HUDEP-2 (cell line): ENCODE results near the gene LRP4.

Experiments
- DNase-seq, 76 experiments: peaks; one replicate each; lab custom pipeline; 2025; ENCODE audit not compliant: unreplicated experiment in 76 of 76; lab: John Stamatoyannopoulos, UW

The LRP4 gene

DNA sequence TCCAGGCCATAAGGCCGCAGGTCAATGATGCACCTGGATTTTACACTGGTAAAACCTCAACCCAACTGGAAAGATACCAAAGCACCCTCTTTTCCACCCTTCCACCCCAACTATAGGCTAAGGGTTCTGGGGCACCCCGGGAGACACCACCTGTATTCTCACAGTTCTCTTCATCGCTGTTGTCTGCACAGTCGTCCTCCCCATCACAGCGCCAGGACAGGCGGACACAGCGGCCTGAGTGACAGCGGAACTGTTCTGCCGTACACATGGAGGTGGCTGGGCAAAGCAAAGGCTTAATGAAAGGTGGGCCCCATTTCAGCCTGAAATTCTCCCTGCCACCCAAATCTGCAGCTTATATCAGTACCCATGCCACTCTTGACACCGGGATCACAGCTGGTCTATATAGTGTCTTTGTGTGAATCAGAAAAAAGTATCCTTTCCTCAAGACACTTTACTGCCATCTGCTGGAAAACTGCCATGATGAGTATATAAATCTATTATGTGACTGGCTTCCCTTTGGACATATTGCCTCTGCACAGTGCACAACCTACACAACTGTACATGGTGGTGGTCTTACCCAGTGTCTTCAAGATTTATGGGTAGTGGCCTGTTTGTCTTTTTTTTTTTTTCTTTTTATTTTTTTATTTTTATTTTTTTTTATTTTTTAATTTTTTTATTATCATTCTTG, 21.5 kb downstream of the LRP4 start:
- peak in 36 of 76 experiments; percentile 3 to 70 (median 38) for DNase-seq

DNA sequence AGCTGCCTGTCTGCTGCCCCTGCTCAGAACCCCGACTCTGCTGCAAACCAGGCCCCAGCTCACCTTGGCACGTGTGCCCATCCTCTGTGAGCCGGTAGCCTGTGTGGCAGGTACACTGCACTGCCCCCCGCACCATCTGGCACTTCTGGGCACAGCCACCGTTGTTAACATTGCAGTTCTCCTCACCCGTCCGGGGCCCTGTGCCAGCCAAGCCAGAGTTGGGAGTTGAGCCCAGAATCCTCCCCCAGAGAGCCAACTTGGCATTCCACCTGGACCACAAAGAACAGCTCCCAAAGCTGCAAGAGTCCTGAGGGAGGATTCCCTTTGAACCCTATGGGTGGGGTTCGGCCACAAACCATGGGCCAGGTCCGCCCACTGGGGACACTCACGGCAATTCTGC, 22.5 kb downstream of the LRP4 start:
- DNase-seq: no peak

DNA sequence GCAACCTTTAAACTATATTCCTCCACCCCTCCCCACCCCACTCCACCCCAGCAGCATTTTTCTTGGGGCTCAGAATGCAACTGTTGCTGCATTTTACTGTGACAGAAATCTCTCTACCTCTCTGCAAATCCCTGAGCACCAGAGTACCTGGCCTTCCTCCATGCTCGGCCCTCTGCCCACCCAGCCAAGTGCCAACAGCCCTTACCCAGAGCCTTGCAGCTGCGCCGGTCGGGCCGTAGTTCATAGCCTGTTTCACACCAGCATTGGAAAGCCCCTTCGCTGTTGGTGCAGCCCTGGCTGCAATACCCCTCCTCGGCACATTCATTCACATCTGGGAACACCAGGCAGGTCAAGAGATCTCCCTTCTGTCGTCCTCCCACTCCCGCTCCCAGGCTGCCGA, 23.4 kb downstream of the LRP4 start:
- no peak for DNase-seq

DNA sequence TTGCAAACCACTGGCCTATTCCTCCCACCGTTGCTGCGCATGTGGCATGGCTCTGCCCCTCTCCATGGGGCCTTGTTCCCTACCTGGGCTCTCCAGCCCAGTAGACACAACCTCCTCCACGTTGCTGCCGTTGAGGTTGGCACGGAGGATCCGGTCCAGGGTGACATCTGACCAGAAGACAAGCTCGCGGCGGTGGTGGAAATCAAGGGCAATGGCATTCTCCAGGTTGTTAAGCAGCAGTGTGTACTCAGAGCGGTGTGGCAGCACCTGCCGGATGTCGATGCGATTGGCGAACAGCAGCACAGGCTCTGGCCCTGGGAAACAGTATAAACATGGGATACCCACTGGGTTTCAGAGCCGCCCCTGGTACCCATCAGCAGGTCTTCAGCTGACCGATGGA, 23.8 kb downstream of the LRP4 start:
- DNase-seq: no peak

DNA sequence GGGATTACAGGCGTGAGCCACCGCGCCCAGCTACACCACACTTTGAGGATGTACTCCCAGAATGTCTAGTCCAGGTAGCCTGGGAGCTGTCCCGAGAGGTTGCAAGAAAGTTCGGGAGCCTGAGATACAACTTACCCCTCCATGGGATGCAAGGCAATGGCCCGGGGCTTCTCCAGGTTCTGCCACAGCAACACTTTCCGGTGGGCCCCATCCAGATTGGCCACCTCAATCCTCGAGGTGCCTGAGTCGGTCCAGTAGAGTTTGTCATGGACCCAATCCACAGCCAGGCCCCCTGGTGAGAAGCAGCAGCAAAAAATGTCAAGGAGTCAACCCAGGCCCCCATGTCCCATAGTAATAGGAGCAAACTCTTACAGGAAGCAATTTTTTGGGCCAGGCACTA, 25.5 kb downstream of the LRP4 start:
- DNase-seq: no peak

DNA sequence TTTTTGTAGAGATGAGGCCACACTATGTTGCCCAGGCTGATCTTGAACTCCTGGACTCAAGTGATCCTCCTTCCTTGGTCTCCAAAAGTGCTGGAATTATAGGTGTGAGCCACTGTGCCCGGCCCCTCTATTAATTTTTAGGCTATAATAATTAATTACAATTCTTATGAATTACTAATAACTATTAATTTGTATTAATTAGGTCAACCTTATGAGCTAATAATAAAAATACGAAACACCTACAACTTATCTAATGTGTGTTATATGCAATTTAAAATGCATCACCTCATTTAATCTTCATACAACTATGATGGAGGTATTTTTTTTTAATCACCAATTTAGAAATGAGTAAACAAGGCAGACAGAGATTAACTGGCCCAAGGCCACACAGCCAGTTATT, 26.2 kb downstream of the LRP4 start:
- no peak for DNase-seq

DNA sequence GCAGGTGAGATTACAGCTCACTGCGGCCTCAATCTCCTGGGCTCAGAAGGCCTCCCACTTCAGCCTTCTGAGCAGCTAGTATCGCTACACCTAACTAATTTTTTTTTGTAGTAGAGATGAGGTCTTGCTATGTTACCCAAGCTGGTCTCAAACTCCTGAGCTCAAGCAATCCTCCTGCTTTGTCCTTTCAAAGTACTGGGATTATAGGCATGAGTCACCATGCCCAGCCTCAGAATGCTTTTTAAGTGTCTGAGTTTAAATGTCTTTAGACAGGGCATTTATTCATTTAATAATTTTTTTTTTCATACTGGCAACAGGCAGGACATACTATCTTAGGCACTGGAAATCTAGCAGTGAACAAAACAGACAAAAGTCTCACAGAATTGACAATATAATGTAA, 27.7 kb downstream of the LRP4 start:
- DNase-seq: no peak

DNA sequence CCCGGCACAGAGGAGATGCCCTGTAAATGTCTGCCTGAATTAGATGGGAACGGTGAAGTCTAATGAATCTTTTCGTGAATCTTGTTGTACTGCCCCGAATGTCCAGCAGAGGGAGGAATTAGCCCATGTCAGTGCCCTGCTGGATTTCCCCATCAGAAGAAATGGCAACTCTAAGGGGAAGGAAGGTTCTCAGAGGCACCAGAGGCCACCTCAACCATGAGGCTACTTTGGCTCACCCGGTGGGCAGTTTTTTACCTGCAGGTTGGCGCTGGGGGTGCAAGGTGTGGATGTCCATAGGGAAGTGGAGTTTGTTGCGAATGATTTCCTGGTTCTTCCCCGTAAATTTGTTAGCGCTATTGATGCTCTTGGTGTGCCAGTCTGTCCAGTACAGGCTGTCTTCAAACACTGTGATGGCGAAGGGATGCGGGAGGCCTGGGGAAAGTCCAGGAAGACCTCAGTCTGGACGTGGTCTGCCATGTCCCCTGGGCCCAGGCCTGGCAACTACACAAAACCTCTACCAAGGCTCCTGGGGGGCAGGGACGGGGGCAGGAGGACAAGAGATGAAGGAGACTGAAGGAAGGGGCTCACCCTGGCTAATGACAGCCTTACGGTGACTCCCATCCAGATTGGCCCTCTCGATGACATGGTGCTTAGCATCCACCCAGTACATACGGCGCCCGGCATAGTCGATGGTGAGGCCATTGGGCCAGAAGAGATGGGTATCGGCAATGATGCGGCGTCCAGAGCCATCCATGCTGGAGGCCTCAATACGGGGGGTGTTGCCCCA, 28.5 kb downstream of the LRP4 start:
- peak in 62 of 76 experiments; percentile 7 to 72 (median 43) for DNase-seq

DNA sequence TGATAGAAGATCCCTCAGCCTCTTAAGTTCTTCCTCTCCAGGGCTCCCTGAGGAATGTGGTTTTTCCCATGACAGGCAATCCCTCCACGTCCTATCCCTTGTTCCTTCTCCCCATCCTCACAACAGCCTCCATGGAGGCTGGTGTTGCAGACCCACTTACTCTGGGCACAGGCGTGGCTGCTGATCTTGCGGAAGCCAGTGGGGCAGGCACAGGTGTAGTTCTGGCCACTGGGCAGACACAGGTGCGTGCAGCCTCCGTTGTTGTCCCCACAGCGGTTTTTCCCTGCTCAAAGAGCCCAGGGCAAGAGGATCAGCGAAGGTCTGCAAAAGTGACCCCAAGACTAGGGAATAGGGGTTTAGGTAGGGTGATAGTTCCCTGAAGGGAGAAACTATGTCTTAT, 29.1 kb downstream of the LRP4 start:
- no peak for DNase-seq

DNA sequence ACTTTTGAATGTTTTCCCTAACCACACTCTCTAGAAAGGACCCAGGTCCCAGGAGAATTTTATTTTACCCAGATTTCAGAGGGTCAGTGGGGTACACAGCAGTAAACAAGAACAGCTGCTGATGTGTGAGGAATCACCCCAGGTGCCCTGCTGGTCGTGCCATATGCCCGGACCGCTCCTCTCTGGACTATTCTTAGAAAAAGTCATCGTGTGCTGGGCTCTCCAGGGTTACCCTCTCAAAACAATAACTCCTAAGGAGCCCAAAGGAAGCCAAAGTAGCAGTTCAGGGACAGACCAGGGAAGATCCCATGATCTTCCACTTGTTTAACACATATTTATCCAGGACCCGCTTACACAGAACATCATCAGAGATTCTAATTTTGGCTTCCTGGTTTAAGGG, 29.7 kb downstream of the LRP4 start:
- no peak for DNase-seq

DNA sequence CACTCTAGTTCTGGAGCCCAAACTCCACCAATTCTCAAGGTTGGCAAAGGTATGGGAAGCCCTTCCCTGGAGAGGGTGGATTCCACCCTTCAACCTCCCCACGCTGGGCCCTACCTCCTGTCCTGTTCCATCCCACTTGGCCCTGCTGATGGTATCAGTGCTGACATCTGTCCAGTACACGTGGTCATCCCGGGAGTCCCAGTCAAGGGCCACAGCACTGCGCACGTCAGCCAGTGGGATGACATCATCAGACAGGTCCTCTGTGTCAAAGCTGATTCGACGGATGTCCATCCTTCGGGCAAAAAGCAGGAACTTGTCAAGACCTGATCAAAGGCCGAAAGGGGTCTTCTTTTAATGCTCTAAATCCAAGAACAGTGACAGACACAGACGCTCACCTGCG, 32.1 kb downstream of the LRP4 start:
- no peak for DNase-seq

DNA sequence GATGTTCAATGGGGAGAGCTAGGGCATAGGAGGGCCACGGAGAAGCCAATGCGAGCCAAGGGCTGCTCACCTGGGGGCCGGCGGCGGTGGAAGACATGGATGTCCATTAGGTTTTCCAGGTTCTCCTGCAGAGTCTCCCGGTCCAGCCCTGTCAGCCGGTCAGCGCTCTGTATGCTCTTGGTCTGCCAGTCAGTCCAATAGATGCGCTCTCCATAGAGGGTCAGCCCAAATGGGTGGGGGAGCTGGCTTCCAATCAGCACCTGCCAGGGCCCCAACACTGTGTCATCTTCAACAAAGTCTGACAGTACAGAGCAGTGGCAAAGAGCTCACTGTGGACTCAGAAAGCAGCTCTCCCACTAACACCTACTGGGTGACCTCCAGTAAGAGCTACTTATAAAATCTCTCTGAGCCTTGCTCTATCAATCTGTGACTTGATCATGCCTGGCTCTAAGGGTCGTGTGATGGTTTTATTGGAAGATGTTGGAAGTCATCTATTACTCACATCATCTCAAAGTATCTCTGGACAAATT, 39.2 kb downstream of the LRP4 start:
- DNase-seq: no peak

DNA sequence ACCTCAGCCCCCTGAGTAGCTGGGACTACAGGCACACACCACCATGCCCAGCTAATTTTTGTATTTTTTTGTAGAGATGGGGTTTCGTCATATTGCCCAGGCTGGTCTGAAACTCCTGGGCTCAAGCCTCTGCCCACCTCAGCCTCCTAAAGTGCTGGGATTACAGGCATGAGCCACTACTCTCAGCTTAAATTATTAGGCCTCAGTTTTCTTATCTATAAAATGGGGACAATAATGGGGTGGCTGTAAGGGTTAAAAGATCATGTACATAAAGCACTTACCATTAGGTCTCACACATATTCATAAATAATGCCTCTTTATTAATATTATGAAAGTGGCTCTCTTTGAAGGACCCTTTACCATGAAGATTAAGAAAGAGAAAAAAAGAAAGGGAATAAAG, 40.8 kb downstream of the LRP4 start:
- no peak for DNase-seq

DNA sequence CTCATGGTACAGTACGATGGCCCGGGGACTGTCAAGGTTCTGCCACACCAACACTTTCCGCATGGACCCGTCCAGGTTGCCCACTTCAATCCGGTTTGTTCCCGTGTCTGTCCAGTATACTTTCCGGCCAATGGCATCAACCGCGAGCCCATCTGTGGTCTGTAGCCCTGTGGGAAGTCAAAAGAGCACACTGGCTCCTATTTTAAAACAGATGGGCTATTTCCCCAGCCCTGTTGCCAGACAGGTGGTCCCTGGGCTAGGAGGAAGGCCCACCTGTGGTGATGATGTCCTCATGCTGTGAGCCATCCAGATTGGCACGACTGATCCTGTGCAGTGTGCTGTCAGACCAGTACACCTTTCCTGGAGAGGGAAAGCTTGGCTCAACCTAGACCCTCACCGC, 41.9 kb downstream of the LRP4 start:
- no peak for DNase-seq

DNA sequence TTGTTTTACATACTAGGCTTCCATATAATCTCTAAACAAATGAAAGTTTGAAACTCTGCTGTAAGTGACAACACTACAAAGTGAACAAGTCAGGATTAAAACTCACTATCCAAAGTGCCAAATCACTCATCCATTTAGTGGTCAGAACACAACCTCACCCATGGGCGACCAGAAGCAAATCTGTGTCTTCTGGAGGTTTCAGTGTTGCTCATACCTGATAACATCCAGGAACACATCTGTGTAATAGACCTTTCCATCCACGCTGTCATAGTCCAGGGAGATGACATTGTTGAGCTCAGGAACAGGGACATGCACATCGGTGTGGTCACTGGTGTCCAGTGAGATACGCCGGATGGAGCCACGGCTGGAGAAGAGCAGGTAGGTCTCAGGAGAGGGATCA, 43.8 kb downstream of the LRP4 start:
- no peak for DNase-seq

DNA sequence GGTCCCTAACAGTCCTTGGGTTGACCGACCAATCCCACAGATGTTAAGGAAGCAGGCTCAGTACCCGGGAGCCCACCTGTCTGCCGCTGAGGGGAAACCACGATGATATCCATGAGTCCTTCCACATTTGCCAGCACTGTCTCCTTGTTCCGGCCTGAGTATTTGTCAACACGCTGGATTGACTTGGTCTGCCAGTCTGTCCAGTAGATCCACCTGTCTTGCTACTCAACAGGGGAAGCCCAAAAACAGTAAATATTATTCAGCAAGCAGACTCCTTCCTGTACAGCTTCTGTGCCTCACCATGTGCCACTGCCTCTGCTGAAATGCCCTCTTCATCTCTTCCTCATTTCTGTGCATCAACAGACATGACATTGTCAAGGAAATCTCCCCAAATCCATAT, 49.4 kb downstream of the LRP4 start:
- no peak for DNase-seq

DNA sequence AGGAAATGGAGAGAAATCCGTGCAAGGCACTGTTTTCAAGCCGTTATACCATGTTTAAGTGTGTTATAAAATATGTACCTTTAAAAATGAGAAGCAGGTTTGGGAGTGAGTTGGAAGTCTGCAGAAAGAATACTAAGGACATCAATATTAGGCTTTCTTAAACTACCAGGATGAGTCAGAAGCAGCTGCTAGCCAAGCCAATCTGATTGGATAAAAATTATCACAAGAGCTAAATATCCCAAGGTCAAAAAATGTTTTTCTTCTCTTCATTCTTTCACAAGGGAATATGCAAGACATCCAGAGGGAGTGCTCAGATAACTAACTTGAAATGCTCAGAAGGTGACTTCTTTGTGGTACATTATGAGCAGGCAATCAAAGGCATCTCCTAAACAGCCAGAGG, 53.0 kb downstream of the LRP4 start:
- no peak for DNase-seq

DNA sequence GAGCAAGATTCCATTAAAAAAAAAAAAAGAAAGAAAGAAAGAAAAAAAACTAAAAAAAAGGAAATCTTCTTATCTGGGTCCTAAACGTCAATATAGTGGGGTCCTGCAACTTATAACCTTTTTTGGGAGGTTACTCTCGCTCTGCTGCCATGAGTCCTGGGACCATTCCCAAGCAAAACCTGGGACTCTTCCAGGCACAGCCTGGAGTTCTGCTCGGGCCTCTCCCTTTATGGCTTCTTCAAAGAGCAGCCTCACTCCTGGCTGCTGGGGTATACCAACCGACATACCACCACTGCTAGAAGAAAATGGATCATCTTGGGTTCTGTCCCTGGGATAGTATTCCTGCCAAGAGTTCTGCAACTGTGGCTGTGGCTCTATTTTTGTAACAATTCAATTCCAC, 58.1 kb downstream of the LRP4 start:
- DNase-seq: no peak

DNA sequence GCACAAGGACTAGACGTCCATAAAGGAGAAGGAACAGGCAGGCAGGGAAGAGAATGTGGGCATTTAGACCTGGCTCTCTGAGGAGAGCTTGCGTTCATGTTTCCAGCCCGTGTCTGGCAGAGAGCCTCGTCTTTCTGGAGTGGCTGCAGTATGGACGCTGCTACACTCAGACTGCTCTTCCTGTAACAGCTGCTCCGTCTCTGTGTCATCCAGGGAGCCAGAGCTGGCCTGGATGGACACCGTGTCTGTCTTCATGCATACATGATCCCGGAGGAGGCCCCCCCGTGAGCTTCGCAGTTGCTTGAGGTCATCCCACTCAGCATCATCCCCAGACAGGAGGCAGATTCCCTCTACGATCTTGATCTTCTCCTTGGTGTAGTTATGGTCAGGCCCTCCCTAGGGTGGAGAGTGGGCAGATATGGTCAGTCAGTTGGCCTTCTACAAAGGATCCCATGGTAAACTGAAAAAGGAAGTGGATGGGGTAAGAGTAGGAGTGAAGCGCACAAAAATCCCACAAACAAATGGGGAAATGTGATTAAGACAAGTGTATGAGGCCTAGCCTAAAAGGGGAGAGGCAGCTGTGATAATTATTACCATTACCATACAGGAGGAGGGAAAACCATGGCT, 59.3 kb downstream of the LRP4 start:
- DNase-seq: no peak

DNA sequence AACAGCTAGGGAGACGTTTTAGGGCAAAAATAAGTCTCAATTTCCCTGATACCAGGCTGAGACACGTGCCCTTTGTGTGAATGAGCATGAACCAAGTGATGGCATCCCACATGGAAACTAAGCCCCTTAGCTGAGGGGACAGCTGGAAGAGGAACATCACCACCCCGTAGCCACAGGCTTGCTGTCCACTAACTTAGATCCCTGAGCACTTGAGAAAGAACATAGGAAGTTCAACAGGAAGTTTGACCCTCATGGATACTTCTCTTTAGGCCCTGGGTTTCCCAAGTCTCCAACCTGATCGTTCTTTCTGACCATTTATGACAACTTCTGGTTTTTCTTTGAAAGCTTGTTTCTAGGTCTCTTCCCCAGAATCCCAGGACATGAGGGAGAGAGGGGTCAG, 60.7 kb downstream of the LRP4 start:
- DNase-seq: no peak

DNA sequence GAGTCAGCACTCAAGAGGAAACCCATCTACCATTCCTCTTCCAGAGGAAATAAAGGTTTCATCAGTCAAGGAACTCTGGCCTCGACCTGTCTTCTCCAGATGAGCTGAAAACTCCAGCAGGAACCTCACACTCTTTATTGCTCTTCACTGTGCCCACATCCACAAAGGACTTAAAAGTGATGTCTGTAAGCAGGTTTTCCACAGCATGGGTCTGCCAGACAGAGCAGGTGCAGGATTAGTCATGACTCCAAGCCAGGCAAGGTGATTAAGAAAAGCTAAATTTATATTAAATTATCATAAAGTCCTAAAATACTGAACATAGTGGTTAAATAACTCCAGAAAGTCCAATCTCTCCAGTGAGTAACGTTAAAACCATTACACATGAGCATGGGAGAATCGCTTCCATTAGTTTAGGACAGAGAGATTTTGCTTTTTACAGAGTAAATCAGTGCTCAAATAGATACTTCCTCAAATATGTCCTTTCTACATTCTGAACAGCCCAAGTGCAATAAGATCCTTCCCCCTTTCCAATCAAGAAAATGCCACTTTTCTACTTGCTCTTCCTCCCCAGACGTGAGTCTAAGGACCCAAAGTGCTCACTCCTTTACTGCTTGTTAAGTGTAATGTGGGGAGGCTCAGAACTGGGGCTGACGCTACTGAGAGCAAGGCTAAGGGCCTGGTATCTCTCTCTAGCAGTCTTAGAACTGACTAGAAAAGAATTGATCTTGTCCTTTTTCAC, 61.6 kb downstream of the LRP4 start:
- DNase-seq: no peak
